Left lung (tissue), 10 donors: Measurements from ENCODE around the gene RPS6KB2. TPM values are rescaled to one million over a fixed set of nuclear protein-coding genes. Genes with fewer than 3 reads are reported as not detected.
A peak's percentile ranks its signal among the peaks of the same experiment; 100 is the strongest.

ENCODE experiments used
- ATAC-seq: fragments of 200-7000 bp; cut with Tn5 transposase; one replicate; pipeline ENCODE4 v1.9.1; 2020; ENCODE audit warnings: moderate library complexity
- DNase-seq, 4 donors: peaks; one replicate each; pipeline ENCODE4 v3.0.0-alpha.2; 2013 to 2020
- H3K27ac ChIP-seq, 2 donors: fragments of 200-600 bp; sonication (generic) in 1 of 2; one replicate each; pipeline versions ENCODE4 v1.5.0 to v1.8.0; 2020 to 2021
- H3K27me3 ChIP-seq, 2 donors: fragments of 200-600 bp; sonication (generic) in 1 of 2; one replicate each; pipeline versions ENCODE4 v1.5.0 to v1.8.0; 2020 to 2021
- H3K36me3 ChIP-seq, 2 donors: fragments of 200-600 bp; sonication (generic) in 1 of 2; one replicate each; pipeline versions ENCODE4 v1.5.0 to v1.8.0; 2020 to 2021
- H3K4me1 ChIP-seq, 2 donors: fragments of 200-600 bp; one replicate each; pipeline ENCODE4 v1.8.0; 2021
- H3K4me3 ChIP-seq, 2 donors: fragments of 200-600 bp; sonication (generic) in 1 of 2; one replicate each; pipeline versions ENCODE4 v1.5.0 to v1.8.0; 2020 to 2021; ENCODE audit warnings: mild to moderate bottlenecking in 1 of 2
- H3K9me3 ChIP-seq, 2 donors: fragments of 200-600 bp; sonication (generic) in 1 of 2; one replicate each; pipeline versions ENCODE4 v1.5.0 to v1.8.0; 2020 to 2021
- intact Hi-C, 2 donors: fragments of 100-400 bp; cut with DNase I; formaldehyde crosslinking; loops; one replicate each; pipeline versions ENCODE4 v1.11.2 to v1.14.2; 2022
- polyA plus RNA-seq, 6 donors: library from polyadenylated mRNA; unstranded; fragments of 120-200 nt; gene quantifications; one replicate each; pipeline ENCODE4 v1.2.1, GENCODE V29; 2013; ENCODE audit not compliant: insufficient read length in 6 of 6
- total RNA-seq, 2 donors: library from RNA; stranded (reverse); fragmentation: NEBNext Ultra II Directional; extraction: Animal tissue kit (Norgen Biotek cat#: 25700); gene quantifications; one replicate each; pipeline ENCODE4 v1.2.1, GENCODE V29; 2021
- TF ChIP-seq, protein P1 (sequence below), 2 donors: fragments of 200-600 bp; sonication (generic) in 1 of 2; IDR thresholded peaks; one replicate each; pipeline versions ENCODE4 v1.5.0 to v1.8.0; 2021; ENCODE audit warnings: antibody characterized with exemption in 2 of 2
- donor health status: DM: no; HTN: yes; CAD: no.
- donor health status: DM: no; HTN: no; CAD: no.

The RPS6KB2 gene
- total and polyA plus RNA-seq, 8 donors: 37.7 to 47.0 (median 42.0) TPM

DNA sequence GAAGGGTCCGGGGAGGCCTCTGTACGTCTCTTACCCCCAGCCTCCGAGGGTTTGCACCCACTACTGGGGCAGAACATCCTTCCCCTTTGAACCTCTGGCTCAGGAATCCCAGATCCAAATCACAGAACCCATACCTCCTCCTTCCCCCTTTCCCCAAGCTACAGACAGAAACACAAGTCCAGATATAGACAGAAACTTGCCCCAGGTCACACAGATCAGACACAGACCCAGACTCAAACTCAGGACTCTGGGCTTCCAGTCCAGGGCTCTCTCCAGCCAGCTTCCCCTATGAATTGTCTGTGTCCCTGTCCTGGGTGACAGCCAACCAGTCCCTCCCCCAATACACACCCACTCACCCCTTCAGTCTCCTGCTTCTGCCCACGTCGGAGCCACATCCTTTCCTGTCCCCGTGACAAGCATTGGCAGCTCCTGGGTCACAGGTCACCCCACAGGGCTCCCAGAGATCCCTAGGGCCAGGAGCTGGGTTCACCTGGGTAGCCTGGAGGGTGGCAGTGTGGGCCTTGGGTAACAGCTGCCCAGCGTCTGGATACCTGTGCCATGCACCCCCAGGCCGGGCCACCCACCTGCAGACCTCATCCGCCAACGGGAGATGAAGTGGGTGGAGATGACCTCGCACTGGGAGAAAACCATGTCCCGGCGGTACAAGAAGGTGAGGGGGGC is 23.6 kb upstream of the RPS6KB2 start:
- intact Hi-C loops: no loop called here
- H3K27ac ChIP-seq: peak overlapping the region in 1 of 2 donors; percentile 96
- TF ChIP-seq, protein P1, sequence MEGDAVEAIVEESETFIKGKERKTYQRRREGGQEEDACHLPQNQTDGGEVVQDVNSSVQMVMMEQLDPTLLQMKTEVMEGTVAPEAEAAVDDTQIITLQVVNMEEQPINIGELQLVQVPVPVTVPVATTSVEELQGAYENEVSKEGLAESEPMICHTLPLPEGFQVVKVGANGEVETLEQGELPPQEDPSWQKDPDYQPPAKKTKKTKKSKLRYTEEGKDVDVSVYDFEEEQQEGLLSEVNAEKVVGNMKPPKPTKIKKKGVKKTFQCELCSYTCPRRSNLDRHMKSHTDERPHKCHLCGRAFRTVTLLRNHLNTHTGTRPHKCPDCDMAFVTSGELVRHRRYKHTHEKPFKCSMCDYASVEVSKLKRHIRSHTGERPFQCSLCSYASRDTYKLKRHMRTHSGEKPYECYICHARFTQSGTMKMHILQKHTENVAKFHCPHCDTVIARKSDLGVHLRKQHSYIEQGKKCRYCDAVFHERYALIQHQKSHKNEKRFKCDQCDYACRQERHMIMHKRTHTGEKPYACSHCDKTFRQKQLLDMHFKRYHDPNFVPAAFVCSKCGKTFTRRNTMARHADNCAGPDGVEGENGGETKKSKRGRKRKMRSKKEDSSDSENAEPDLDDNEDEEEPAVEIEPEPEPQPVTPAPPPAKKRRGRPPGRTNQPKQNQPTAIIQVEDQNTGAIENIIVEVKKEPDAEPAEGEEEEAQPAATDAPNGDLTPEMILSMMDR (IDR thresholded peaks at IDR 0.05): no peak
- peaks cover 0 to 7% of the 10 kb centered on the region in 2 donors for H3K27me3 ChIP-seq
- DNase-seq: no peak
- H3K9me3 ChIP-seq: no peaks in the 10 kb centered on the region
- no peak for ATAC-seq
- H3K36me3 ChIP-seq: peaks cover 0 to 9% of the 10 kb centered on the region in 2 donors
- peak overlapping the region in 1 of 2 donors; percentile 51 for H3K4me3 ChIP-seq
- peaks cover 11 to 84% of the 10 kb centered on the region in 2 donors for H3K4me1 ChIP-seq

- H3K4me3 ChIP-seq: peak overlapping the region in 1 of 2 donors; percentile 51
- intact Hi-C loops: no loop called here
- peak overlapping the region in 1 of 2 donors; percentile 43 for H3K27ac ChIP-seq
- peaks cover 7 to 84% of the 10 kb centered on the region in 2 donors for H3K4me1 ChIP-seq
- H3K36me3 ChIP-seq: peaks cover 0 to 4% of the 10 kb centered on the region in 2 donors
- H3K27me3 ChIP-seq: peaks cover 0 to 11% of the 10 kb centered on the region in 2 donors
- TF ChIP-seq, protein P1 (IDR thresholded peaks at IDR 0.05): no peak
- H3K9me3 ChIP-seq: no peaks in the 10 kb centered on the region
- DNase-seq (no peak), ATAC-seq (no peak)
Measured at GRCh38 chr11:67405196-67405567, 23.1 kb upstream of the RPS6KB2 start.

GRCh38 chr11:67405688-67406339 is 22.5 kb upstream of the RPS6KB2 start:
- intact Hi-C loops: no loop called here
- no peaks in the 10 kb centered on the region for H3K9me3 ChIP-seq
- H3K4me1 ChIP-seq: peaks cover under 1 to 80% of the 10 kb centered on the region in 2 donors
- H3K36me3 ChIP-seq: no peaks in the 10 kb centered on the region
- DNase-seq: no peak
- H3K27me3 ChIP-seq: peaks cover 0 to 18% of the 10 kb centered on the region in 2 donors
- no peak for ATAC-seq
- TF ChIP-seq, protein P1 (IDR thresholded peaks at IDR 0.05): no peak
- H3K4me3 ChIP-seq: peak overlapping the region in 1 of 2 donors; percentile 51
- peak overlapping the region in 1 of 2 donors; percentile 43 for H3K27ac ChIP-seq

DNA sequence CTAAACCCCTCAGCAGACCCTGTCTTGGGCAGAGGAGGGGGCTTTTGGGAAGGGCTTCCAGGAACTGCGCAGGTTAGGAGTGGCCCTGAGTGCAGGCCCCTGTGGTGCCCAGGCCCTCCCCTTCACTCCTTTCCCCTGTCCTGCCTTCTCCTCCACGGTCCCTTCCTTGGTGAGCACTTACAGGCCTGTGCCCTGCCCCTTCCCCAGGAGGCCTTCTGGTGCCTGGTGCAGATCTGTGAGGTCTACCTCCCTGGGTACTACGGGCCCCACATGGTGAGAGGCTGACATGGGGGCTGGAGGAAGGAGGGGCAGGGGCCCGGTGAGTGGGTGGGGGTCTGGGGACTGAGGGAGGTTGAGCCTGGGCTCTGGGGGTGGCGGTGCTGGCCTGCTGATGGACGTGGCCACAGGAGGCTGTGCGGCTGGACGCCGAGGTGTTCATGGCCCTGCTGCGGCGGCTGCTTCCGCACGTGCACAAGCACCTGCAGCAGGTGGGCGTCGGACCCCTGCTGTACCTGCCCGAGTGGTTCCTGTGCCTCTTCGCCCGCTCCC is 21.8 kb upstream of the RPS6KB2 start:
- intact Hi-C loops: no loop called here
- H3K4me3 ChIP-seq: no peak overlapping the region
- no peaks in the 10 kb centered on the region for H3K9me3 ChIP-seq
- H3K27ac ChIP-seq: peak overlapping the region in 1 of 2 donors; percentile 53
- no peak for ATAC-seq
- peaks cover 0 to 78% of the 10 kb centered on the region in 2 donors for H3K4me1 ChIP-seq
- peaks cover 0 to 20% of the 10 kb centered on the region in 2 donors for H3K27me3 ChIP-seq
- DNase-seq: no peak
- TF ChIP-seq, protein P1 (IDR thresholded peaks at IDR 0.05): no peak
- no peaks in the 10 kb centered on the region for H3K36me3 ChIP-seq
